Activated T-cell treated with anti-CD3 and anti-CD28 coated beads, Interleukin-2, amount 50 U/mL, for 4 hours (primary cell): ENCODE data around the gene SEC14L1. TPM values are rescaled to one million over a fixed set of nuclear protein-coding genes. Genes with fewer than 3 reads are reported as not detected.

Experiments used
- ATAC-seq, 2 donors: fragments of 200-7000 bp; cut with Tn5 transposase; one replicate each; pipeline ENCODE4 v1.10.0; 2021
- DNase-seq: peaks from one replicate; pipeline ENCODE4 v3.0.0-alpha.2; 2020
- H3K27me3 Mint-ChIP-seq: one replicate; pipeline ENCODE4 v1.8.0; 2021; ENCODE audit warnings: low read depth, mixed read lengths
- H3K36me3 Mint-ChIP-seq: one replicate; pipeline ENCODE4 v1.8.0; 2022; ENCODE audit warnings: mixed read lengths; ENCODE audit not compliant: insufficient read depth
- H3K4me1 Mint-ChIP-seq: one replicate; pipeline ENCODE4 v1.8.0; 2021; ENCODE audit warnings: low read depth, mixed read lengths
- H3K4me3 Mint-ChIP-seq: one replicate; pipeline ENCODE4 v1.8.0; 2021; ENCODE audit warnings: mild to moderate bottlenecking, moderate library complexity, mixed read lengths
- H3K9me3 Mint-ChIP-seq: one replicate; pipeline ENCODE4 v1.8.0; 2021; ENCODE audit warnings: mixed read lengths
- total RNA-seq, 3 donors: library from RNA; stranded (reverse); gene quantifications; one replicate each; pipeline ENCODE4 v1.2.1, GENCODE V29; 2021

Gene SEC14L1
- total RNA-seq, 3 donors from 2014 or later, result 26.5 to 36.9 (median 27.4) TPM

GRCh38 chr17:77210946-77211541 is 70.3 kb downstream of the SEC14L1 start:
- no peak overlapping the region for H3K4me3 Mint-ChIP-seq
- no peaks in the 10 kb centered on the region for H3K27me3 Mint-ChIP-seq
- H3K9me3 Mint-ChIP-seq, result no peaks in the 10 kb centered on the region
- H3K36me3 Mint-ChIP-seq, result peaks cover 48% of the 10 kb centered on the region
- DNase-seq, result no peak
- no peaks in the 10 kb centered on the region for H3K4me1 Mint-ChIP-seq
- no peak for ATAC-seq

- peaks cover 45% of the 10 kb centered on the region for H3K36me3 Mint-ChIP-seq
- H3K9me3 Mint-ChIP-seq, result no peaks in the 10 kb centered on the region
- no peak overlapping the region for H3K4me3 Mint-ChIP-seq
- DNase-seq (no peak), ATAC-seq (no peak)
- no peaks in the 10 kb centered on the region for H3K27me3 Mint-ChIP-seq
- H3K4me1 Mint-ChIP-seq, result no peaks in the 10 kb centered on the region
Observed at GRCh38 chr17:77211681-77212080, 70.9 kb downstream of the SEC14L1 start.

- ATAC-seq (no peak), DNase-seq (no peak)
- Mint-ChIP-seq H3K9me3 (no peaks in the 10 kb centered on the region), H3K27me3 (no peaks in the 10 kb centered on the region), H3K4me3 (no peak overlapping the region), H3K36me3 (peaks cover 46% of the 10 kb centered on the region), H3K4me1 (no peaks in the 10 kb centered on the region)
Observed at GRCh38 chr17:77212081-77212832, 71.5 kb downstream of the SEC14L1 start.

- Mint-ChIP-seq H3K36me3 (peaks cover 51% of the 10 kb centered on the region), H3K4me1 (no peaks in the 10 kb centered on the region), H3K9me3 (no peaks in the 10 kb centered on the region), H3K4me3 (no peak overlapping the region), H3K27me3 (no peaks in the 10 kb centered on the region)
- ATAC-seq (no peak), DNase-seq (no peak)
Observed at GRCh38 chr17:77212833-77213777, 72.3 kb downstream of the SEC14L1 start.

GRCh38 chr17:77213778-77214132 is 73.0 kb downstream of the SEC14L1 start:
- peaks cover 45% of the 10 kb centered on the region for H3K36me3 Mint-ChIP-seq
- no peaks in the 10 kb centered on the region for H3K27me3 Mint-ChIP-seq
- ATAC-seq (no peak), DNase-seq (no peak)
- no peak overlapping the region for H3K4me3 Mint-ChIP-seq
- H3K4me1 Mint-ChIP-seq, result no peaks in the 10 kb centered on the region
- no peaks in the 10 kb centered on the region for H3K9me3 Mint-ChIP-seq

GRCh38 chr17:77214328-77214727 is 73.6 kb downstream of the SEC14L1 start:
- no peaks in the 10 kb centered on the region for H3K9me3 Mint-ChIP-seq

GRCh38 chr17:77214743-77215142 is 74.0 kb downstream of the SEC14L1 start:
- H3K27me3 Mint-ChIP-seq, result no peaks in the 10 kb centered on the region
- H3K4me1 Mint-ChIP-seq, result no peaks in the 10 kb centered on the region
- H3K4me3 Mint-ChIP-seq, result no peak overlapping the region
- peaks cover 37% of the 10 kb centered on the region for H3K36me3 Mint-ChIP-seq
- no peaks in the 10 kb centered on the region for H3K9me3 Mint-ChIP-seq
- ATAC-seq, result no peak
- no peak for DNase-seq

More at GRCh38 chr17:77214328-77214727, 73.6 kb downstream of the SEC14L1 start:
- Mint-ChIP-seq H3K36me3 (peaks cover 41% of the 10 kb centered on the region), H3K27me3 (no peaks in the 10 kb centered on the region), H3K4me3 (no peak overlapping the region), H3K4me1 (no peaks in the 10 kb centered on the region)
- DNase-seq (no peak), ATAC-seq (no peak)

GRCh38 chr17:77215281-77215680 is 74.5 kb downstream of the SEC14L1 start:
- H3K4me3 Mint-ChIP-seq, result no peak overlapping the region
- H3K4me1 Mint-ChIP-seq, result no peaks in the 10 kb centered on the region
- peaks cover 31% of the 10 kb centered on the region for H3K36me3 Mint-ChIP-seq
- ATAC-seq, result no peak
- no peaks in the 10 kb centered on the region for H3K9me3 Mint-ChIP-seq
- H3K27me3 Mint-ChIP-seq, result no peaks in the 10 kb centered on the region
- DNase-seq, result no peak

GRCh38 chr17:77216486-77216885 is 75.7 kb downstream of the SEC14L1 start:
- Mint-ChIP-seq H3K4me1 (no peaks in the 10 kb centered on the region), H3K4me3 (no peak overlapping the region), H3K9me3 (no peaks in the 10 kb centered on the region), H3K27me3 (no peaks in the 10 kb centered on the region), H3K36me3 (peaks cover 23% of the 10 kb centered on the region)
- no peak for ATAC-seq
- no peak for DNase-seq

- Mint-ChIP-seq H3K27me3 (no peaks in the 10 kb centered on the region), H3K36me3 (peaks cover 16% of the 10 kb centered on the region), H3K4me1 (no peaks in the 10 kb centered on the region), H3K4me3 (no peak overlapping the region), H3K9me3 (no peaks in the 10 kb centered on the region)
- no peak for DNase-seq
- ATAC-seq, result no peak
Observed at GRCh38 chr17:77217123-77217522, 76.4 kb downstream of the SEC14L1 start.

GRCh38 chr17:77217566-77217965 is 76.8 kb downstream of the SEC14L1 start:
- DNase-seq, result no peak
- Mint-ChIP-seq H3K4me1 (no peaks in the 10 kb centered on the region), H3K36me3 (peaks cover 13% of the 10 kb centered on the region), H3K4me3 (no peak overlapping the region), H3K27me3 (no peaks in the 10 kb centered on the region), H3K9me3 (no peaks in the 10 kb centered on the region)
- no peak for ATAC-seq

GRCh38 chr17:77218902-77219301 is 78.1 kb downstream of the SEC14L1 start:
- no peaks in the 10 kb centered on the region for H3K27me3 Mint-ChIP-seq
- ATAC-seq, result no peak
- peaks cover 12% of the 10 kb centered on the region for H3K36me3 Mint-ChIP-seq
- no peak for DNase-seq
- no peak overlapping the region for H3K4me3 Mint-ChIP-seq
- H3K9me3 Mint-ChIP-seq, result no peaks in the 10 kb centered on the region
- H3K4me1 Mint-ChIP-seq, result no peaks in the 10 kb centered on the region

- DNase-seq, result no peak
- H3K4me3 Mint-ChIP-seq, result no peak overlapping the region
- no peak for ATAC-seq
Observed at GRCh38 chr17:77222356-77222755, 81.6 kb downstream of the SEC14L1 start.

GRCh38 chr17:77223642-77224420 is 83.1 kb downstream of the SEC14L1 start:
- no peaks in the 10 kb centered on the region for H3K27me3 Mint-ChIP-seq
- peaks cover 3% of the 10 kb centered on the region for H3K9me3 Mint-ChIP-seq
- H3K4me1 Mint-ChIP-seq, result no peaks in the 10 kb centered on the region
- ATAC-seq (no peak), DNase-seq (no peak)
- H3K36me3 Mint-ChIP-seq, result no peaks in the 10 kb centered on the region
- no peak overlapping the region for H3K4me3 Mint-ChIP-seq

More at GRCh38 chr17:77222356-77222755, 81.6 kb downstream of the SEC14L1 start:
- Mint-ChIP-seq H3K9me3 (peaks cover 3% of the 10 kb centered on the region), H3K27me3 (no peaks in the 10 kb centered on the region), H3K4me1 (no peaks in the 10 kb centered on the region), H3K36me3 (peaks cover 5% of the 10 kb centered on the region)
